Measurements from ENCODE around the gene FYCO1.
A peak's percentile ranks its signal among the peaks of the same experiment; 100 is the strongest.

FYCO1 gene

GRCh38 chr3:45943207-45943846 lies 52.3 kb downstream of the FYCO1 start, which contains the start of gene CXCR6:
CXCR6 (plus strand) TSS chr3:45943464; CDS start chr3:45946482, 3,018 bp downstream.
- no peak for DNase-seq (ENCODE audit: low spot score)

GRCh38 chr3:45942051-45942825 lies 53.4 kb downstream of the FYCO1 start:
- DNase-seq (ENCODE audit: low spot score) = no peak

GRCh38 chr3:45940781-45941365 lies 54.8 kb downstream of the FYCO1 start:
- no peak for DNase-seq (ENCODE audit: low spot score)

- no peak for DNase-seq (ENCODE audit: low spot score)
These were observed 55.4 kb downstream of the FYCO1 start for GRCh38 chr3:45940004-45940780.

GRCh38 chr3:45939341-45939771 lies 56.3 kb downstream of the FYCO1 start:
- no peak for DNase-seq (ENCODE audit: low spot score)

GRCh38 chr3:45938864-45939263 lies 56.8 kb downstream of the FYCO1 start:
- peak; percentile 84 for DNase-seq (ENCODE audit: low spot score)

- DNase-seq (ENCODE audit: low spot score) = no peak
These were observed 57.6 kb downstream of the FYCO1 start for GRCh38 chr3:45938043-45938435.

- DNase-seq (ENCODE audit: low spot score) = no peak
These were observed 58.2 kb downstream of the FYCO1 start for GRCh38 chr3:45937206-45938042.

GRCh38 chr3:45936261-45936660 lies 59.4 kb downstream of the FYCO1 start:
- no peak for DNase-seq (ENCODE audit: low spot score)

GRCh38 chr3:45933591-45933990 lies 62.0 kb downstream of the FYCO1 start:
- no peak for DNase-seq (ENCODE audit: low spot score)

- no peak for DNase-seq (ENCODE audit: low spot score)
These were observed 63.5 kb downstream of the FYCO1 start for GRCh38 chr3:45932112-45932511.

GRCh38 chr3:45931496-45931895 lies 64.1 kb downstream of the FYCO1 start:
- DNase-seq (ENCODE audit: low spot score) = no peak

GRCh38 chr3:45929042-45929679 lies 66.5 kb downstream of the FYCO1 start:
- peak; percentile 83 for DNase-seq (ENCODE audit: low spot score)

GRCh38 chr3:45927881-45928280 lies 67.7 kb downstream of the FYCO1 start:
- no peak for DNase-seq (ENCODE audit: low spot score)

GRCh38 chr3:45923755-45924154 lies 71.9 kb downstream of the FYCO1 start:
- DNase-seq (ENCODE audit: low spot score) = peak; percentile 45

GRCh38 chr3:45922950-45923590 lies 72.6 kb downstream of the FYCO1 start:
- DNase-seq (ENCODE audit: low spot score) = no peak

GRCh38 chr3:45922039-45922326 lies 73.6 kb downstream of the FYCO1 start:
- DNase-seq (ENCODE audit: low spot score) = no peak

GRCh38 chr3:45921158-45922038 lies 74.2 kb downstream of the FYCO1 start:
- no peak for DNase-seq (ENCODE audit: low spot score)

- DNase-seq (ENCODE audit: low spot score) = no peak
These were observed 78.3 kb downstream of the FYCO1 start for GRCh38 chr3:45917146-45917898.

Measured in AG20443 (cell line).